ENCODE results near the gene SRR.

GRCh38 chr17:2331303-2331702, 27.6 kb downstream of the SRR start:
- TF ChIP-seq SUZ12 (IDR thresholded peaks at IDR 0.05; ENCODE audit: extremely low read depth, insufficient read depth, insufficient read length) (no peak), ZNF274 (IDR thresholded peaks at IDR 0.05; ENCODE audit: low read depth, low read length) (no peak)
